Testis (tissue), 2 donors: ENCODE results near the gene HSPB7.

Source experiments
- CTCF ChIP-seq, 3 experiments: fragments of 450-650 bp in 2 of 3; fragments of 200-600 bp in 1 of 3; sonication (generic) in 1 of 3; IDR thresholded peaks; one replicate each; pipeline ENCODE4 v1.5.1; 2016 to 2019; ENCODE audit warnings: antibody characterized with exemption in 3 of 3, mild to moderate bottlenecking in 2 of 3, moderate library complexity in 1 of 3
- POLR2A ChIP-seq: fragments of 450-650 bp; IDR thresholded peaks from one replicate; pipeline ENCODE4 v1.6.1; 2017; ENCODE audit warnings: antibody characterized with exemption, mild to moderate bottlenecking, moderate library complexity

DNA sequence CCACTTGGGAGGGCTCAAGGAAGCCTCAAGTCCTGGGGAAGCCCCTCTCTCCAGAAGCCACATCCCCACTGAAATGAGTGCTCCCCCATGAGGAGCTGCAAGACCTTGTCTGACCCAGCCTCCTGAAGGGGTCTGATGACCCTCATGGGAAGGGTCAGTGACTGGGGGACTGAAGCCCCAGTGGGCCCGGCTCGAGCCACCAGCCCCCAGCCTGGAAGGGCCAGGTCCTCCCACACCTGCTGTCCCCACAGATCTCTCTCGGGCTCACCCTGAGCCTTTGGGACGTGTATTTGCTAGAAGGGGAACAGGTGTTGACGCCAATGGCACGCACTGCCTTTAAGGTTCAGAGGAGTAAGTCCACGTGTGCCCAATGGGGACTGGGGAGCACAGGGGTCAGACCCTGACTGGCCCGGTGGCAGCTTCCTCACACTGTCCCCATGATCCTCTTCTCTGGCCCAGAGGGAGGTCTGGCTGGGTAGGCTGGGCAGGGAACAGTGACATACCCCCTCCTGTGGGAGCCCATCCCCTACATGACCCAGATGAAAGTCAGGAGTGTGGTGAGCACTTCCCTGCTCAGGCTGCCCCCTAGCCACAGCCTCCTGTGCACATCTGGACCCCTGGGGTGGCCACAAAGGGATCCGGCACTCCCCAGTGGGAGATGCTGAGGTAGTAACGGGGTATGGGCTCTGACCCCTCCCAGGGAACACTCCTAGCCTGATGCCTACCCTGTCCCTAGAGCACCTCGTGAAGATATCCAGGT, 26.2 kb downstream of the HSPB7 start:
- TF ChIP-seq POLR2A (no peak), CTCF (IDR thresholded peaks at IDR 0.05) (no peak)
